Adrenal gland (tissue), 12 donors: ENCODE data around the gene CREB5. TPM values are rescaled to one million over a fixed set of nuclear protein-coding genes. Genes with fewer than 3 reads are reported as not detected.
"Not testable (repeated sequence)": the region's sequence is repeated elsewhere in the genome, so short reads cannot be mapped to it uniquely, and the experiment has no call there.

Experiments used
- DNase-seq, 7 donors: peaks; one replicate each; pipeline ENCODE4 v3.0.0-alpha.2; 2019 to 2020
- H3K27ac ChIP-seq, 5 donors: fragments of 200-600 bp; sonication (generic) in 4 of 5; 1 replicate in 3 of 5; 2 replicates in 2 of 5; pipeline versions ENCODE4 v1.5.1 to v1.8.0; 2016 to 2020; ENCODE audit warnings: mild to moderate bottlenecking in 1 of 5
- H3K27me3 ChIP-seq: fragments of 200-600 bp; 2 replicates; pipeline ENCODE4 v1.8.0; 2021
- H3K36me3 ChIP-seq, 2 donors: fragments of 200-600 bp; replicated peaks in 1 of 2; 1 replicate in 1 of 2; 2 replicates in 1 of 2; pipeline versions ENCODE4 v1.5.1 to v1.8.0; 2018 to 2022
- H3K4me1 ChIP-seq, 2 donors: fragments of 200-600 bp; replicated peaks in 1 of 2; 1 replicate in 1 of 2; 2 replicates in 1 of 2; pipeline versions ENCODE4 v1.5.1 to v1.8.0; 2018 to 2021
- H3K4me3 ChIP-seq, 4 donors: fragments of 200-600 bp; sonication (generic) in 3 of 4; one replicate each; pipeline ENCODE4 v1.5.1; 2016 to 2018
- H3K9me3 ChIP-seq, 3 donors: fragments of 200-600 bp; sonication (generic) in 1 of 3; replicated peaks in 1 of 3; 1 replicate in 2 of 3; 2 replicates in 1 of 3; pipeline versions ENCODE4 v1.5.1 to v1.8.0; 2016 to 2021
- POLR2A ChIP-seq, 2 donors: fragments of 450-650 bp; IDR thresholded peaks; one replicate each; pipeline ENCODE4 v1.6.1; 2017; ENCODE audit warnings: antibody characterized with exemption in 2 of 2, mild to moderate bottlenecking in 2 of 2, moderate library complexity in 1 of 2
- WGBS, 4 donors: extraction: QIAGEN DNeasy Blood & Tissue Kit in 2 of 4; methylation state at CpG; one replicate each; pipeline versions ENCODE4 v1.1.5 to v1.1.7; 2013 to 2017; 5-methylcytosine and 5-hydroxymethylcytosine counted together
- intact Hi-C, 2 donors: fragments of 100-400 bp; cut with DNase I; formaldehyde crosslinking; loops; one replicate each; pipeline versions ENCODE4 v1.14.1 to v1.15.0; 2022 to 2023
- polyA plus RNA-seq, 3 donors: library from polyadenylated mRNA; stranded (reverse); fragments of 200-250 nt in 2 of 3; fragments of 350-450 nt in 1 of 3; fragmentation: Illumina TruSeq in 1 of 3; extraction: RNeasy Lipid Tissue Mini Kit (QIAGEN cat#74804) in 1 of 3; gene quantifications; one replicate each; pipeline ENCODE4 v1.2.3, GENCODE V29; 2013 to 2014
- total RNA-seq, 9 donors: library from RNA; depleted of rRNA in 4 of 9; stranded (reverse); fragments of >200 nt in 4 of 9; fragments of 120-200 nt in 1 of 9; fragmentation: NEBNext Ultra II Directional in 1 of 9; extraction: Animal tissue kit (Norgen Biotek cat#: 25700) in 1 of 9; gene quantifications; one replicate each; pipeline versions ENCODE4 v1.1.0 to v1.2.4, GENCODE V29; 2013 to 2023
- TF ChIP-seq, protein P1 (sequence below), 6 experiments: fragments of 450-650 bp in 4 of 6; fragments of 200-600 bp in 2 of 6; sonication (generic) in 1 of 6; IDR thresholded peaks; 1 replicate in 5 of 6; 2 replicates in 1 of 6; pipeline versions ENCODE4 v1.5.1 to v1.8.0; 2016 to 2021; ENCODE audit warnings: antibody characterized with exemption in 6 of 6, mild to moderate bottlenecking in 2 of 6, moderate library complexity in 1 of 6
- donor health status: healthy with polysubstance abuse.
- donor health status: Bipolar disorder and iron deficiency.
- donor health status: DM: yes; HTN: yes; CAD: no.
- donor health status: DM: no; HTN: no; CAD: no.
- donor health status: DM: no; HTN: no; CAD: no.
- donor health status: DM: yes; HTN: yes; CAD: no.

Gene CREB5
- total and polyA plus RNA-seq, 12 donors: 0.69 to 5.4 (median 1.3) TPM

DNA sequence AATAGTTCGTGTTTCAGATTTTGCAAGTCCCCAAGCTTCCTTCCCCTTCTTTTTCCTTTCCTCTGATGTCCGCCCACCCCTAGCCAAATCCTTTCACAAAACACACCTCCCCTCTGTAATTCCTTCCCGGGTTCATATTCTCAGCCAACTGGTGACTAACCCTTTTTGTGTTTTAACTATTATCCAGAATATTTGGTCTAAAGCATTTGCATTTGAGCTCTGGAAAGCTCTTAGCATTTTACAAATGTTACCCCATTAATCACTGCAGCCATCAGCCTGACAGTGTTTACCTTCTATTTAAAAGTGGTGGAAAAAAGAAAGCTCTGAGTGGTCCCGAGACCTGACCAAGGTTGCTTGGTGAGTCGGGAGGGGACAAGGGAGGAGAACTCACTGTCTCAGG lies 139.0 kb downstream of the CREB5 start:
- no peaks in the 10 kb centered on the region for H3K27me3 ChIP-seq
- intact Hi-C loops: no loop called here
- DNase-seq: no peak
- no peaks in the 10 kb centered on the region for H3K9me3 ChIP-seq
- no peak overlapping the region for H3K4me3 ChIP-seq
- no peaks in the 10 kb centered on the region for H3K36me3 ChIP-seq
- TF ChIP-seq, protein P1, sequence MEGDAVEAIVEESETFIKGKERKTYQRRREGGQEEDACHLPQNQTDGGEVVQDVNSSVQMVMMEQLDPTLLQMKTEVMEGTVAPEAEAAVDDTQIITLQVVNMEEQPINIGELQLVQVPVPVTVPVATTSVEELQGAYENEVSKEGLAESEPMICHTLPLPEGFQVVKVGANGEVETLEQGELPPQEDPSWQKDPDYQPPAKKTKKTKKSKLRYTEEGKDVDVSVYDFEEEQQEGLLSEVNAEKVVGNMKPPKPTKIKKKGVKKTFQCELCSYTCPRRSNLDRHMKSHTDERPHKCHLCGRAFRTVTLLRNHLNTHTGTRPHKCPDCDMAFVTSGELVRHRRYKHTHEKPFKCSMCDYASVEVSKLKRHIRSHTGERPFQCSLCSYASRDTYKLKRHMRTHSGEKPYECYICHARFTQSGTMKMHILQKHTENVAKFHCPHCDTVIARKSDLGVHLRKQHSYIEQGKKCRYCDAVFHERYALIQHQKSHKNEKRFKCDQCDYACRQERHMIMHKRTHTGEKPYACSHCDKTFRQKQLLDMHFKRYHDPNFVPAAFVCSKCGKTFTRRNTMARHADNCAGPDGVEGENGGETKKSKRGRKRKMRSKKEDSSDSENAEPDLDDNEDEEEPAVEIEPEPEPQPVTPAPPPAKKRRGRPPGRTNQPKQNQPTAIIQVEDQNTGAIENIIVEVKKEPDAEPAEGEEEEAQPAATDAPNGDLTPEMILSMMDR (IDR thresholded peaks at IDR 0.05): no peak
- no peak for TF ChIP-seq POLR2A (IDR thresholded peaks at IDR 0.05)
- H3K4me1 ChIP-seq: peaks cover 0 to 4% of the 10 kb centered on the region in 2 donors
- 28 to 43% (median 34%) methylated on average over 5 of the region's 5 CpGs for WGBS, 4 donors
- no peak overlapping the region for H3K27ac ChIP-seq

DNA sequence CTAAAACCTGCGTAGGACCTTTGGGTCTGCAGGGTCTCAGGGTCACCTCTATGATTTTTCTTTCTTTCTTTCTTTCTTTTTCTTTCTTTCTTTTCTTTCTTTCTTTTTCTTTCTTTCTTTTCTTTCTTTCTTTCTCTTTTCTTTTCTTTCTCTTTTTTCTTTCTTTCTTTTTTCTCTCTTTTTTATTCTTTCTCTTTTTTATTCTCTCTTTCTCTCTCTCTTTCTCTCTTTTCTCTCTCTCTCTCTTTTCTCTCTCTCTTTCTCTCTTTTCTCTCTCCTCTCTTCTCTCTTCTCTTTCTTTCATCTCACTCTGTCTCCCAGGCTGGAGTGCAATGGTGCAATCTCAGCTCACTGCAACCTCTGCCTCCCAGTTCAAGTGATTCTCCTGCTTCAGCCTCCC lies 139.4 kb downstream of the CREB5 start:
- WGBS, 4 donors: 36 to 69% (median 60%) methylated on average over 1 of the region's 1 CpG
- DNase-seq, H3K27me3 ChIP-seq, intact Hi-C loops, H3K36me3 ChIP-seq, H3K4me1 ChIP-seq, H3K4me3 ChIP-seq, H3K27ac ChIP-seq, H3K9me3 ChIP-seq: not testable (repeated sequence)

DNA sequence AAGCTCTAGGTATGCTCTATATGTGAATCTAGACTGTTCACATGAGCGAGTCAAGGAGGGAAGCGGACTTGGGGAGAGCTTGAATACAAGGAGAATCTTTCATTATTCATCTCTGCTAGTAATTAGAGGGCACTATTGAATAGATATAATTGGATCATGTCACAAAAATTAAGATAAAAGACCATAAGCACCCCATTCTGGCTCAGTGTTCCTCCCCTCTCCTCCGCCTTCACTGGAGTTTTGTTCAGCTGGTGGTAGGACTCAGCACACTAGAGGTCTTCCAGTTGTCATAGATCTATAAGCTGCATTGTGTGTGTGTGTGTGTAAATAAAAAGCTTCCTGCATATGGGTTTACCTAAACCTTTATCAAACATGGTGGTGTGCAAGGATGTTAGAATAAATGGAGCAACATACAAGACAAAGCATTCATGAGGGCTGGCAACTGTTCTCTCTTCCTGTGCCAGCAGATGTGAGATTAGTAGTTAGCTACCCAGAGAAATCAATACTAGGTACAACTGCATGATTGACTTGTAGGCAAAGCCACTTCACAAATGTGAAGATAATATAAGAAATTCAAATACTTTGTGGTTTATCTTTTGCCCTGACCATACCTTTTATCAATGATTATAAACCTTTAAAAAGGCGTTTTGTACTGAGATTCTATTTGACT lies 142.6 kb downstream of the CREB5 start:
- Histone ChIP-seq H3K27ac (no peak overlapping the region), H3K4me1 (peaks cover 0 to 4% of the 10 kb centered on the region in 2 donors), H3K9me3 (no peaks in the 10 kb centered on the region), H3K36me3 (no peaks in the 10 kb centered on the region), H3K4me3 (no peak overlapping the region), H3K27me3 (no peaks in the 10 kb centered on the region)
- TF ChIP-seq POLR2A (IDR thresholded peaks at IDR 0.05): no peak
- TF ChIP-seq, protein P1 (IDR thresholded peaks at IDR 0.05): no peak
- intact Hi-C loops: no loop called here
- WGBS, 4 donors: 81 to 90% (median 88%) methylated on average over 4 of the region's 4 CpGs
- DNase-seq: no peak

DNA sequence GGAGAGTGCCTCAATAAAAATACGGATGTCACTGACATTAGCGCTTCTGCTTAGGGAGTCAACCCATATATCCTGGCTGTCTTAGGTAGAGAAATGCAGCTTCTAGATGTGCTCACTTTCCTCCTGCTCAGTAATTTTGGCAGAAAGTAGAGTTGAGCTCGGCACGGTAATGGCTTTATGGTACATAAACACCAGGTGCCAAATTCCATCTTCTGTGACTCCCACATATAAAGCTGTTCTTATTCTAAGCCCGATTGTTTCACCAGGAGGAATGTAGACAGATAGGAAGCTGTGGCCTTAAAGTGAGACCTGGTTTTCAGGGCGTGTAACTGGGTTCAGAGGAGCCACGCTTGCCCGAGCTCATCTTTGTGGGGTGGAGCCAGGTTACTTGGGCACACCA lies 143.7 kb downstream of the CREB5 start:
- Histone ChIP-seq H3K4me1 (peaks cover 0 to 4% of the 10 kb centered on the region in 2 donors), H3K9me3 (no peaks in the 10 kb centered on the region), H3K27me3 (no peaks in the 10 kb centered on the region), H3K36me3 (no peaks in the 10 kb centered on the region), H3K4me3 (no peak overlapping the region), H3K27ac (no peak overlapping the region)
- no peak for DNase-seq
- no peak for TF ChIP-seq POLR2A (IDR thresholded peaks at IDR 0.05)
- TF ChIP-seq, protein P1 (IDR thresholded peaks at IDR 0.05): no peak
- WGBS, 4 donors: 60 to 80% (median 68%) methylated on average over 8 of the region's 8 CpGs
- intact Hi-C loops: no loop called here

DNA sequence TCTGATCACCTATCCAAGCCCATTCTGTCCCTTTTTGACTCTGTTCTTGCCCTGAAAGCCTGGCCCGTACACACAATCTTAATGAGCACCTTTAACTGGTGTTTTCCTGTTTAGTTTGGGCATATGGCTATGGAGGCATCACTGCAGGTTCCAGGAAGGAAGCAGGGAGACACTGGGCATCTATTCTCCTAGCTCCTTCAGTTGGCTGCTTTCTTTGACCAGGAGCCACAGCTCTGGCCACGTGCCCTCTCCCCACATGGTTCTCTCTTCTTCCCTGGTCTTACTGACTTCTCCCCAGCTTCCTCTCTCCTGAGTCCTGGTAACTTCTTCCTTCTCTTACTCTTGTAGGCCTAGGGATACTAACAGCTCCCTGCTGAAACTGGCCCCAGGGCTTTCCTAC lies 144.4 kb downstream of the CREB5 start:
- Histone ChIP-seq H3K4me1 (peaks cover 0 to 4% of the 10 kb centered on the region in 2 donors), H3K9me3 (no peaks in the 10 kb centered on the region), H3K27ac (no peak overlapping the region), H3K36me3 (no peaks in the 10 kb centered on the region), H3K27me3 (no peaks in the 10 kb centered on the region), H3K4me3 (no peak overlapping the region)
- intact Hi-C loops: no loop called here
- TF ChIP-seq, protein P1 (IDR thresholded peaks at IDR 0.05): no peak
- TF ChIP-seq POLR2A (IDR thresholded peaks at IDR 0.05): no peak
- DNase-seq: no peak
- 65 to 79% (median 74%) methylated on average over 2 of the region's 2 CpGs for whole genome bisulfite sequencing, 4 donors
